ENCODE results near the gene TASL.
"Not testable (repeated sequence)": the region's sequence is repeated elsewhere in the genome, so short reads cannot be mapped to it uniquely, and the experiment has no call there.

The TASL gene

GRCh38 chrX:30577362-30577991 lies at the start of gene TASL:
TASL (minus strand) TSS chrX:30577766; CDS start chrX:30560355, 17,411 bp downstream.
- DNase-seq, result peak; percentile 37

GRCh38 chrX:30626402-30626801 lies 48.8 kb upstream of the TASL start:
- H3K4me3 Mint-ChIP-seq, result no peak overlapping the region
- H3K36me3 Mint-ChIP-seq (ENCODE audit: low read depth), result peaks cover under 1% of the 10 kb centered on the region
- H3K27ac Mint-ChIP-seq, result no peak overlapping the region
- peaks cover 9% of the 10 kb centered on the region for H3K9me3 Mint-ChIP-seq
- peaks cover under 1% of the 10 kb centered on the region for H3K27me3 Mint-ChIP-seq
- DNase-seq, result no peak
- no peaks in the 10 kb centered on the region for H3K4me1 Mint-ChIP-seq (ENCODE audit: low read depth)

More at GRCh38 chrX:30577362-30577991, at the start of gene TASL:
- H3K9me3 Mint-ChIP-seq, result no peaks in the 10 kb centered on the region
- peaks cover 28% of the 10 kb centered on the region for H3K4me1 Mint-ChIP-seq (ENCODE audit: low read depth)
- peak within 1 kb of the TSS; percentile 80 for H3K4me3 Mint-ChIP-seq
- peaks cover 24% of the 10 kb centered on the region for H3K27me3 Mint-ChIP-seq
- H3K27ac Mint-ChIP-seq, result peak within 1 kb of the TSS; percentile 86
- no peaks in the 10 kb centered on the region for H3K36me3 Mint-ChIP-seq (ENCODE audit: low read depth)

GRCh38 chrX:30622361-30622760 lies 44.8 kb upstream of the TASL start:
- no peaks in the 10 kb centered on the region for H3K4me1 Mint-ChIP-seq (ENCODE audit: low read depth)
- no peak for DNase-seq
- peaks cover 23% of the 10 kb centered on the region for H3K27me3 Mint-ChIP-seq
- no peak overlapping the region for H3K4me3 Mint-ChIP-seq
- H3K9me3 Mint-ChIP-seq, result peaks cover 17% of the 10 kb centered on the region
- H3K27ac Mint-ChIP-seq, result no peak overlapping the region
- H3K36me3 Mint-ChIP-seq (ENCODE audit: low read depth), result peaks cover 4% of the 10 kb centered on the region

DNA sequence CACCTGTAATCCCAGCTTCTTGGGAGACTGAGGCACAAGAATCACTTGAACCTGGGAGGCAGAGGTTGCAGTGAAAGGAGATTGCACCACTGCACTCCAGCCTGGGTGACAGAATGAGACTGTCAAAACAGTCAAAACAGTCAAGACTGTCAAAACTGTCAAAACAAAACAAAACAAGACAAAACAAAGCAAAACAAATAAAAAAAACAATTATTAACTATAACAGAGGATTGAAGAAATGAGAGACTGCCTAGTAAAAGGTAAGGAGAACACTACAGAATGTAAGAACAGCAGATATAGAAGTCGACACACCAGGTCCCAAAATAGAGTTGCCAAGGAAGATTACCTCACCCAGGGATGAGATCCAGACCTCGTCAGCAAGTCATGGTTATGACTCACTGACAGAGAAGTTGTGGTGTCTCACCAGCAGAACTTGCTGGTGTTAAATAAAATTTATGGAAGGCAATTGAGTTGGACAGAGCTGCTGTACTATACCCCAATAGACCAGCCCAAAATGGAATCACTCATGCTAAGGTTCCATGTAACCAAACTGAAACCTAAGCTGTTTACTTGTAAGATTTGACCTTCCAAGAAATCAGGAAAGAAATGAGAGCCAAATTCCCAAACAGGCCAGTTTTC lies 43.5 kb upstream of the TASL start:
- Mint-ChIP-seq H3K36me3 (ENCODE audit: low read depth) (peaks cover 4% of the 10 kb centered on the region), H3K9me3 (peaks cover 21% of the 10 kb centered on the region), H3K4me3 (no peak overlapping the region), H3K27me3 (peaks cover 33% of the 10 kb centered on the region), H3K27ac (no peak overlapping the region), H3K4me1 (ENCODE audit: low read depth) (no peaks in the 10 kb centered on the region)
- no peak for DNase-seq

DNA sequence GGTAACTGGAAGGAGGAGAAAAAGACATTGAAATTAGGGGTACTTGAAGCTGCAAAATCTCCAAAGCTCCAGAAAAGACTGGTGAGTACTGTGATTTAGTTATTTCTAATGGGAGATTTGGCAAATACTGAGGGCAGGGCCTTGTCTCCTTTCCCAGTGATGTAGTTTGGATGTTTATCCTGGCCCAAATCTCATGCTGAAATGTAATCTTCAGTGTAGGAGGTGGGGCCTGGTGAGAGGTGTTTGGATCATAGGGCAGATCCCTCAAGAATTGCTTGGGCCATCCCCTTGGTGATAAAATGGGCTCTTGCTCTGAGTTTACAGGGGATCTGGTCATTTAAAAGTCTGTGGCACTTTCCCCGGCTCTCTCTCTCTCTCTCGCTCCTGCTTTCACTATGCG lies 42.6 kb upstream of the TASL start:
- no peak for DNase-seq
- Mint-ChIP-seq H3K4me3 (no peak overlapping the region), H3K9me3 (peaks cover 23% of the 10 kb centered on the region), H3K36me3 (ENCODE audit: low read depth) (peaks cover 4% of the 10 kb centered on the region), H3K27ac (no peak overlapping the region), H3K4me1 (ENCODE audit: low read depth) (peaks cover 3% of the 10 kb centered on the region), H3K27me3 (peaks cover 33% of the 10 kb centered on the region)

DNA sequence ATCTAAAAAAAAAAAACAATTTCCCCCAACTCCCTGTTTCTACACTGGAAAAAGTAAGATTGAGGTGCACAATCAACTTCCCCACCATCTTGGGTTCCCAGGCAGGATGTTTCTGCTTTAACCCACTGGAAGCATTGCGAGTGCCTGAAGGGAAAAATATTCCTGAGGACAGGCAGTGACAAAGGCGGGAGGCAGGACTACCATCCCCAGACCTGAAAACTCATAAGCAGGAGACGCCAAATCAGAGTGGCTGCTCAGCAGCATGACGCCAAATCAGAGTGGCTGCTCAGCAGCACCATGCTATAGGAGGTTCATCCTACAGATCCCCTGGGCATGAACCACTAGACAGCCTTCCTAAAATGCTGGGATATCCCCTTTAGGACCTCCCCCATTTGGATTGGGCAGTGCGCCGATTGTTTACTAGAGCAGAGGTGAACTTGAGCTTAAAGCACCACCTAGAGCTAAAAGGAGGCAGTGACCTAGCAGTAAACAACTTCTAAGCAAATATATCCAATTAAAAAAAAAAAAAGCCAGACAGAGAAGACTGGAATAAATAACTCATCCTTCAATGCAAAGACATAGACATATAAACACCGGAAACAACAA lies 40.7 kb upstream of the TASL start:
- Mint-ChIP-seq H3K4me3 (no peak overlapping the region), H3K27ac (no peak overlapping the region)

DNA sequence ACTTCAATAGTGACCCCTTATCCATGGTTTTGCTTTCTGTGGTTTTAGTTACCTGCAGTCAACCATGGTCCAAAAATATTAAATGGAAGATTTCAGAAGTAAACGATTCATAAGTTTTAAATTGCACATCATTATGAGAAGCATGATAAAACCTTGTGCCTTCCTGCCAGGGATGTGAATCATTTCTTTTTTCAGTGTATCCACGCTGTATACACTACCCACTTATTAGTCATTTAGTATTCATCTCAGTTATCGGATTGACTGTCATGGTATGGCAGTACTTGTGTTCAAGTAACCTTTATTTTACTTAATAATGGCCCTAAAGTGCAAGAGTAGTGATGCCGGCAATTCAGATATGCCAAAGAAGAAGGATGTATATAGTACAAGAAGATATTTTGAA lies 37.7 kb upstream of the TASL start:
- peaks cover 6% of the 10 kb centered on the region for H3K4me1 Mint-ChIP-seq (ENCODE audit: low read depth)
- no peak for DNase-seq
- no peak overlapping the region for H3K4me3 Mint-ChIP-seq
- peaks cover 6% of the 10 kb centered on the region for H3K9me3 Mint-ChIP-seq
- no peaks in the 10 kb centered on the region for H3K36me3 Mint-ChIP-seq (ENCODE audit: low read depth)
- H3K27ac Mint-ChIP-seq, result no peak overlapping the region
- H3K27me3 Mint-ChIP-seq, result peaks cover 31% of the 10 kb centered on the region

More for the DNA sequence above, 40.7 kb upstream of the TASL start:
- Mint-ChIP-seq H3K27me3 (peaks cover 37% of the 10 kb centered on the region), H3K9me3 (peaks cover 23% of the 10 kb centered on the region), H3K4me1 (ENCODE audit: low read depth) (peaks cover 6% of the 10 kb centered on the region), H3K36me3 (ENCODE audit: low read depth) (peaks cover 4% of the 10 kb centered on the region)
- DNase-seq, result no peak

DNA sequence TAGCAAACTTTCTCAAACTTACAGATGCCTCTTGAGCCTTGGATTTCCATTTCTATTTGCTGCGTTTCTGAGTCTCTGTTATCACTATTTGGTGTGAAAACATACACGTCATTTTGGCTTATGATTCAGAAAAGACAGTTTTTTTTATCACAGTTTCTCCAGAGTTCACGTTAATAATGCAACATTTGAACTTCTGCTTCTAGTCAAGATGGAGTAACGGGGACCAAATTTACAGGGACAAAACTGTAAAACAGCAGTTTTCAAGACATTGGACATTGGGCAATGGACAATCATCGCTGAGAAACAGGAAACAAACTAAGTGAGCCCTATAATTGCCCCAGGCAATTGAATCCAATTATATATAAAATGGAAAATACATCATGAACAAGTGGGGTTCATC lies 36.2 kb upstream of the TASL start:
- Mint-ChIP-seq H3K9me3 (peaks cover 6% of the 10 kb centered on the region), H3K27me3 (peaks cover 25% of the 10 kb centered on the region), H3K36me3 (ENCODE audit: low read depth) (no peaks in the 10 kb centered on the region), H3K4me1 (ENCODE audit: low read depth) (peaks cover 6% of the 10 kb centered on the region), H3K4me3 (no peak overlapping the region), H3K27ac (no peak overlapping the region)
- no peak for DNase-seq

DNA sequence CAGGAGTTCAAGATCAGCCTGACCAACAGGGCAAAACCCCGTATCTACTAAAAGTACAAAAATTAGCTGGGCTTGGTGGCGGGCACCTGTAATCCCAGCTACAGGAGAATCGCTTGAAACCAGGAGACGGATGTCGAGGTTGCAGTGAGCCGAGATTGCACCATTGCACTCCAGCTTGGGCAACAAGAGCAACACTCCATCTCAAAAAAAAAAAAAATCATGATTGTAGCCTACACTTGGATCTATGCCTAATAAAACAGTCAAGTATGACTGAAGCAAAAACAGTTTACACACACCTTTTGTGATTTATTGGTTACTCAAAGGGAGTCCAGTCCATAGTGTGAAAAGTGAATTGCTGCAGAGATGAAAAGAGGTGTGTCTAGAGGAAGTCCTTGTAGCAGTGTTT lies 34.7 kb upstream of the TASL start:
- no peaks in the 10 kb centered on the region for H3K36me3 Mint-ChIP-seq (ENCODE audit: low read depth)
- H3K27ac Mint-ChIP-seq, result no peak overlapping the region
- no peak for DNase-seq
- H3K4me1 Mint-ChIP-seq (ENCODE audit: low read depth), result peaks cover 6% of the 10 kb centered on the region
- peaks cover 6% of the 10 kb centered on the region for H3K9me3 Mint-ChIP-seq
- no peak overlapping the region for H3K4me3 Mint-ChIP-seq
- peaks cover 17% of the 10 kb centered on the region for H3K27me3 Mint-ChIP-seq

DNA sequence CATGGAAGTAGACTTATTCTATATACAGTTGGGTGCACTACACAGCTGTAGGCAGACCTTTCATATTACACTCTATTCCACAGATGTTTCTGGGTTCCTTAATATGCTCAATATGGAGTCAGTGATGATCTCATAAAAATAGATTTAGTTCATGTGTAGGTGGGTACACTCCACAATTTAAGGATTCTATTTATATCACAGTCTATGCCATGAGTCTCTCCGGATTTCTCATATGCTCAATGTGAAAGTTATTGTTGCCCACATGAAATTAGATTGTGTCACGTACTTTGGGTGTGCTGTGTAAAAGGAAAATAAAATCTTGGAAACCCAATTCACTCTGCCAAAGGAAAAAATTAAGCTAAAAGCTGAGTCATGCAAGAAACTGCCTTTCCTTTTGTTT lies 32.5 kb upstream of the TASL start:
- Mint-ChIP-seq H3K9me3 (no peaks in the 10 kb centered on the region), H3K36me3 (ENCODE audit: low read depth) (no peaks in the 10 kb centered on the region), H3K27ac (no peak overlapping the region), H3K4me3 (no peak overlapping the region), H3K4me1 (ENCODE audit: low read depth) (peaks cover 2% of the 10 kb centered on the region), H3K27me3 (peaks cover 10% of the 10 kb centered on the region)
- no peak for DNase-seq

DNA sequence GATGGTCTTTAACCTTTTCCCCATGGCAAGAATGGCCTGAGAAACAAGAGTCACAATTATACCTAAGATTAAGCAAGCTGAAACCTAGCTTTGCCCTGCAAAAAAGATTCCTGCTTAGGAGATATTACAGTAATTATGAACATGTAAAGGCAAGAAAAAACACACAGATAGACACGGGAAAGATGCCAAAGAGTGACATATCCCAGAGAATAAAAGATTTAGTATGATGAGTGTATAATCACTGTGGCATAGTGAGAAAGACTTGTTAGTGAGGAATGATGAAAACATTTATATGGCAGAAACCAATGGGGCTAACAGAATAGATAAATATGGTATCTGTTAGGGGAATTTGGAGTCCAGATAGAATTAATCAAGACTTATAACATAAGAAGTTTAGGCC lies 29.6 kb upstream of the TASL start:
- no peak overlapping the region for H3K27ac Mint-ChIP-seq
- peaks cover 4% of the 10 kb centered on the region for H3K27me3 Mint-ChIP-seq
- no peaks in the 10 kb centered on the region for H3K36me3 Mint-ChIP-seq (ENCODE audit: low read depth)
- H3K9me3 Mint-ChIP-seq, result no peaks in the 10 kb centered on the region
- no peaks in the 10 kb centered on the region for H3K4me1 Mint-ChIP-seq (ENCODE audit: low read depth)
- no peak overlapping the region for H3K4me3 Mint-ChIP-seq
- no peak for DNase-seq

- H3K27ac Mint-ChIP-seq; H3K27me3 Mint-ChIP-seq; DNase-seq; H3K4me3 Mint-ChIP-seq; H3K36me3 Mint-ChIP-seq (ENCODE audit: low read depth); H3K9me3 Mint-ChIP-seq: not testable (repeated sequence)
- H3K4me1 Mint-ChIP-seq (ENCODE audit: low read depth), result peaks cover 12% of the 10 kb centered on the region
Measured at GRCh38 chrX:30600269-30601176, 23.0 kb upstream of the TASL start.

DNA sequence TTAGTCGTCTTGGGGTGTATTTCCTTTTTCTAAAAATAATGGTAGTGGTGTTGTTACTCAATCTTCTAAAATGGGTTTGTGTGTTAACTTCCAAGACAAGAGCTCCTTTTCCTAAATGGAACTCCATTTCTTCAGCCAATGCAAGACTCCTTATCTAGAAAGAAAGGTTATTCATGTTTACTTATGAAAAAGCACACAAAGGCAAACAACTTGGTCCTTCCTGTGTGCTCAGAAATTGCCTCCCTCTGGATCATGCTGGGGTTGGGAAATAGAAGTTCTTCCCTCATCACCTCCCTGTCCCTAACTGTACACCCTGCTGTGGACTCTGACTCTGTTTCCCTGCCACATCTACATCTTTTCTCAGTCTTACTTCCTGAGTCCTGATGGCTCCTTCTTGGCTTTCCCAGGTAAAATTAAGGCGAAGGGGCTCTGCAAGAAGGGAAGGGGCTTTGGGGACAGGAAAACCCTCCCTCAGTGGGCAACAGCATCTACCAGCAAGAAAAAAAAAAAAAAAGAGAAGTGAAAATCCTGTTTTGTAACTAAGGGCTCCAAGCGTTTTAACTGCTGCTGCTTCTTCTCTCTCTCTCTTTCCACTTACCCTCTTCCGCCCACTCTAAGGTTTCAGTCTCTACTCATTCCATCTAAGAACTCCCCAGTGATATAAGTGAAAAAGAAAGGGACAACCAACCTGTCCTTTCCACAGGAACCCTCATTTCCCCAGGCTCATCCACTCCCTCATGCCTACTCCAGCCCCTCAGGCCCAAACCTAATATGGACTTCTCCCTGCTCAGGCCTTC lies 19.8 kb upstream of the TASL start:
- H3K36me3 Mint-ChIP-seq (ENCODE audit: low read depth), result no peaks in the 10 kb centered on the region
- peaks cover 24% of the 10 kb centered on the region for H3K27me3 Mint-ChIP-seq
- H3K27ac Mint-ChIP-seq, result no peak overlapping the region
- H3K9me3 Mint-ChIP-seq, result no peaks in the 10 kb centered on the region
- DNase-seq, result no peak
- H3K4me3 Mint-ChIP-seq, result no peak overlapping the region
- peaks cover 17% of the 10 kb centered on the region for H3K4me1 Mint-ChIP-seq (ENCODE audit: low read depth)
